K562 (cell line): ENCODE data around the gene GNAQ. TPM values are rescaled to one million over a fixed set of nuclear protein-coding genes. Genes with fewer than 3 reads are reported as not detected.

Experiments
- ATAC-seq: fragments of 200-7000 bp; cut with Tn5 transposase; 3 replicates; pipeline ENCODE4 v1.9.1; 2020; ENCODE audit warnings: moderate library complexity
- BruUV-seq: library from RNA; stranded (reverse); fragments of 400-500 nt; replicated peaks from 2 replicates; lab custom pipeline; 2021; lab: Mats Ljungman, UMichigan
- CTCF ChIA-PET: fragments of 300-600 bp; formaldehyde crosslinking; extraction: SDS; loops from one replicate; lab custom pipeline; 2021; ENCODE audit warnings: low intra/inter-chr PET ratio; lab: Yijun Ruan, JAX
- POLR2A ChIA-PET: fragments of 300-600, 350-650 bp; sonication (Branson Sonifier 250); formaldehyde crosslinking; extraction: SDS; loops from one replicate; lab custom pipeline; 2021; ENCODE audit warnings: antibody characterized with exemption, inconsistent platforms; lab: Yijun Ruan, JAX
- DNase-seq, 4 experiments: peaks; one replicate each; pipeline versions ENCODE4 v3.0.0 to v3.0.0-alpha.2; 2011 to 2018; ENCODE audit warnings: low spot score in 3 of 4, mixed read lengths in 3 of 4; ENCODE audit errors: extremely low read depth in 1 of 4
- FAIRE-seq: peaks from 2 replicates; lab custom pipeline; 2011; peaks lifted over from hg19 to GRCh38; lab: Jason Lieb, UNC
- H2AFZ ChIP-seq: 2 replicates; pipeline ENCODE4 v1.6.0; 2011; ENCODE audit warnings: low read depth, low read length, control low read depth, inconsistent platforms
- H3K27ac ChIP-seq: fragments of 200-600 bp; 3 replicates; pipeline ENCODE4 v1.8.0; 2011; ENCODE audit warnings: low read depth, mild to moderate bottlenecking, control low read depth, inconsistent platforms, low read length, moderate library complexity, mixed read lengths; ENCODE audit errors: extremely low read depth
- H3K27me3 ChIP-seq, 2 experiments: fragments of 300-600 bp in 1 of 2; 2 replicates in 1 of 2; 3 replicates in 1 of 2; pipeline versions ENCODE4 v1.6.0 to v1.8.0; 2011; ENCODE audit warnings: inconsistent platforms in 2 of 2, low read length in 2 of 2, mild to moderate bottlenecking in 1 of 2, mixed read lengths in 1 of 2, moderate library complexity in 1 of 2; ENCODE audit not compliant: control insufficient read depth in 2 of 2, insufficient read depth in 2 of 2
- H3K36me3 ChIP-seq: fragments of 300-600 bp; 3 replicates; pipeline ENCODE4 v1.8.0; 2011; ENCODE audit warnings: mild to moderate bottlenecking, low read length, inconsistent platforms; ENCODE audit not compliant: control insufficient read depth, insufficient read depth
- H3K4me1 ChIP-seq, 2 experiments: fragments of 200-600 bp in 1 of 2; replicated peaks in 1 of 2; 2 replicates in 1 of 2; 3 replicates in 1 of 2; pipeline versions ENCODE4 v1.5.1 to v1.8.0; 2011; ENCODE audit warnings: inconsistent platforms in 2 of 2, low read length in 2 of 2, mild to moderate bottlenecking in 1 of 2, mixed read lengths in 1 of 2, moderate library complexity in 1 of 2; ENCODE audit not compliant: control insufficient read depth in 2 of 2, insufficient read depth in 2 of 2
- H3K4me2 ChIP-seq: 2 replicates; pipeline ENCODE4 v1.6.1; 2011; ENCODE audit warnings: low read length, control low read depth, inconsistent platforms, mixed read lengths; ENCODE audit not compliant: insufficient read depth
- H3K4me3 ChIP-seq: fragments of 200-600 bp; sonication (generic), shearing (Covaris generic); 2 replicates; pipeline ENCODE4 v1.5.1; 2016; ENCODE audit warnings: control low read depth, inconsistent platforms
- H3K79me2 ChIP-seq: fragments of 200-600 bp; 3 replicates; pipeline ENCODE4 v1.8.0; 2011; ENCODE audit warnings: low read length, inconsistent platforms; ENCODE audit not compliant: control insufficient read depth, insufficient read depth
- H3K9ac ChIP-seq, 2 experiments: 2 replicates each; pipeline versions ENCODE4 v1.6.0 to v1.6.1; 2011; ENCODE audit warnings: low read depth in 2 of 2, low read length in 2 of 2, control low read depth in 1 of 2, inconsistent platforms in 1 of 2, mild to moderate bottlenecking in 1 of 2, mixed read lengths in 1 of 2; ENCODE audit not compliant: insufficient read depth in 1 of 2
- H3K9me1 ChIP-seq: one replicate; pipeline ENCODE4 v1.6.0; 2011; ENCODE audit warnings: inconsistent platforms, mild to moderate bottlenecking, low read length, moderate library complexity; ENCODE audit not compliant: control insufficient read depth, insufficient read depth
- H3K9me3 ChIP-seq: replicated peaks from 2 replicates; pipeline ENCODE4 v1.5.1; 2011; ENCODE audit warnings: low read depth, low read length, inconsistent platforms; ENCODE audit not compliant: control insufficient read depth, insufficient read depth
- H4K20me1 ChIP-seq: replicated peaks from 2 replicates; pipeline ENCODE4 v1.6.1; 2011; ENCODE audit warnings: low read length, inconsistent platforms, mixed read lengths; ENCODE audit not compliant: control insufficient read depth, insufficient read depth
- C11orf30 ChIP-seq: fragments of 450-650 bp; IDR thresholded peaks from 2 replicates; pipeline ENCODE4 v1.6.1; 2016; ENCODE audit warnings: low read depth, mild to moderate bottlenecking
- FOXM1 ChIP-seq, 2 experiments: fragments of 450-650 bp in 1 of 2; sonication (generic) in 1 of 2; formaldehyde crosslinking in 1 of 2; IDR thresholded peaks; 2 replicates each; pipeline versions ENCODE4 v1.6.1 to v1.9.0; 2017 to 2022; ENCODE audit warnings: low read depth in 2 of 2, mild to moderate bottlenecking in 2 of 2, missing genetic modification reagents in 1 of 2, moderate library complexity in 1 of 2
- IRF2 ChIP-seq: sonication (generic); formaldehyde crosslinking; IDR thresholded peaks from 2 replicates; pipeline ENCODE4 v1.8.1; 2022; ENCODE audit warnings: mild to moderate bottlenecking, missing genetic modification reagents
- MAFF ChIP-seq: IDR thresholded peaks from 2 replicates; pipeline ENCODE4 v1.6.1; 2012; ENCODE audit warnings: low read length, improper control_type of control experiment
- RFX5 ChIP-seq: IDR thresholded peaks from 2 replicates; pipeline ENCODE4 v1.6.1; 2011; ENCODE audit warnings: low read depth, mild to moderate bottlenecking, improper control_type of control experiment, low read length
- RFX7 ChIP-seq: fragments of 250-450 bp; sonication (Bioruptor Pico); IDR thresholded peaks from 2 replicates; pipeline ENCODE4 v1.5.1; 2021; ENCODE audit warnings: mild to moderate bottlenecking
- SMARCB1 ChIP-seq: IDR thresholded peaks from 2 replicates; pipeline ENCODE4 v1.6.1; 2011; ENCODE audit warnings: improper control_type of control experiment, low read depth; ENCODE audit not compliant: insufficient read length
- ZFX ChIP-seq: sonication (generic); formaldehyde crosslinking; IDR thresholded peaks from 2 replicates; pipeline ENCODE4 v1.8.0; 2022; ENCODE audit warnings: mild to moderate bottlenecking, missing genetic modification reagents, moderate library complexity
- ZNF121 ChIP-seq: sonication (generic); formaldehyde crosslinking; conservative IDR thresholded peaks from 2 replicates; pipeline ENCODE4 v1.8.0; 2022; ENCODE audit warnings: missing genetic modification reagents
- ZNF143 ChIP-seq: sonication (generic); formaldehyde crosslinking; IDR thresholded peaks from 2 replicates; pipeline ENCODE4 v1.9.0; 2022; ENCODE audit warnings: mild to moderate bottlenecking, missing genetic modification reagents
- ZNF316 ChIP-seq: fragments of 450-650 bp; IDR thresholded peaks from 2 replicates; pipeline ENCODE4 v1.6.1; 2016
- WGBS: fragments of 100-300 bp; shearing (Covaris generic); methylation state at CpG from one replicate; pipeline ENCODE4 v1.1.6; 2016; ENCODE audit warnings: low coverage, mixed read lengths; ENCODE audit not compliant: insufficient coverage; ENCODE audit errors: missing lambda C conversion rate; 5-methylcytosine and 5-hydroxymethylcytosine counted together
- in situ Hi-C: fragments of 300-500 bp; cut with MboI; formaldehyde crosslinking; loops from 4 replicates; pipeline ENCODE4 v1.15.0; 2018; ENCODE audit warnings: inconsistent platforms, mixed read lengths
- intact Hi-C: fragments of 100-400 bp; cut with micrococcal nuclease; formaldehyde crosslinking; loops from 2 replicates; pipeline ENCODE4 v1.14.2; 2022
- polyA plus RNA-seq, 8 experiments: library from polyadenylated mRNA; depleted of rRNA in 4 of 8; stranded (reverse) in 5 of 8; unstranded in 3 of 8; fragments of >200 nt; fragmentation: Nextera tagmentation in 2 of 8; fragmentation: Illumina TruSeq in 1 of 8; extraction: Ambion mirVana in 2 of 8; extraction: Trizol in 1 of 8; gene quantifications; 2 replicates each; pipeline versions ENCODE4 v1.2.1 to v1.2.3, GENCODE V29; 2011 to 2014; ENCODE audit warnings: inconsistent platforms in 1 of 8, missing spikeins in 1 of 8
- total RNA-seq, 7 experiments: library from RNA; depleted of rRNA in 6 of 7; stranded (reverse); fragments of >200 nt in 6 of 7; fragmentation: Illumina TruSeq in 2 of 7; extraction: Trizol in 2 of 7; gene quantifications; 2 replicates each; pipeline versions ENCODE4 v1.2.1 to v1.2.3, GENCODE V29; 2011 to 2021; ENCODE audit warnings: low replicate concordance in 1 of 7
- TF ChIP-seq, protein P1 (sequence below): IDR thresholded peaks from 2 replicates; pipeline ENCODE4 v1.6.1; 2011; ENCODE audit not compliant: insufficient read length; ENCODE audit errors: extremely low read depth

The GNAQ gene
- total and polyA plus RNA-seq, 9 of the 15 experiments (the other 6 are each of a cell fraction or from before 2014, with no cell fraction given), result 4.8 to 27.9 (median 17.5) TPM

DNA sequence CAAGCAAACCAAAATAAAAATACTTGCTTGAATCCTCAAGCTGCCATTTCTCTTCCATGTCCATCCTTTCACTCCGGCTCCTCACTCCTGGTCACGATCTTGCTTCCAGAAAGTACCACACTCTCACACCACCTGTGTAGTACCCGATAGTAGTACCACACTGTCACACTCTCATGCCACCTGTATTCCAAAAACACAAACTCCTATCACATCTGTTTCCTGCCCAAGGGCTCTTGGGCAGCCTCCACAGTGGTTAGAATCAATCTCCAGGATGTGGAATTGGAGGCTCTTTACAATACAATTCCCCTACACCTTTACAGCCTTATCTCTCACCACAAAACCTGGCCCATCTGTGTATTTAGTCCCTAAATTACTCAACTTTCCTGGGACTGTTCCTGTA lies 130.6 kb downstream of the GNAQ start (continued):
- TF ChIP-seq, protein P1, sequence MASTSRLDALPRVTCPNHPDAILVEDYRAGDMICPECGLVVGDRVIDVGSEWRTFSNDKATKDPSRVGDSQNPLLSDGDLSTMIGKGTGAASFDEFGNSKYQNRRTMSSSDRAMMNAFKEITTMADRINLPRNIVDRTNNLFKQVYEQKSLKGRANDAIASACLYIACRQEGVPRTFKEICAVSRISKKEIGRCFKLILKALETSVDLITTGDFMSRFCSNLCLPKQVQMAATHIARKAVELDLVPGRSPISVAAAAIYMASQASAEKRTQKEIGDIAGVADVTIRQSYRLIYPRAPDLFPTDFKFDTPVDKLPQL, result no peak
- TF ChIP-seq FOXM1 (IDR thresholded peaks at IDR 0.05; ENCODE audit: low read depth) (no peak), FOXM1 (CRISPR knock-in tag; IDR thresholded peaks at IDR 0.05; ENCODE audit: low read depth) (no peak), ZFX (CRISPR knock-in tag) (no peak), ZNF143 (CRISPR knock-in tag) (no peak), ZNF121 (no peak), IRF2 (CRISPR knock-in tag) (no peak), SMARCB1 (no peak), RFX5 (no peak)

DNA sequence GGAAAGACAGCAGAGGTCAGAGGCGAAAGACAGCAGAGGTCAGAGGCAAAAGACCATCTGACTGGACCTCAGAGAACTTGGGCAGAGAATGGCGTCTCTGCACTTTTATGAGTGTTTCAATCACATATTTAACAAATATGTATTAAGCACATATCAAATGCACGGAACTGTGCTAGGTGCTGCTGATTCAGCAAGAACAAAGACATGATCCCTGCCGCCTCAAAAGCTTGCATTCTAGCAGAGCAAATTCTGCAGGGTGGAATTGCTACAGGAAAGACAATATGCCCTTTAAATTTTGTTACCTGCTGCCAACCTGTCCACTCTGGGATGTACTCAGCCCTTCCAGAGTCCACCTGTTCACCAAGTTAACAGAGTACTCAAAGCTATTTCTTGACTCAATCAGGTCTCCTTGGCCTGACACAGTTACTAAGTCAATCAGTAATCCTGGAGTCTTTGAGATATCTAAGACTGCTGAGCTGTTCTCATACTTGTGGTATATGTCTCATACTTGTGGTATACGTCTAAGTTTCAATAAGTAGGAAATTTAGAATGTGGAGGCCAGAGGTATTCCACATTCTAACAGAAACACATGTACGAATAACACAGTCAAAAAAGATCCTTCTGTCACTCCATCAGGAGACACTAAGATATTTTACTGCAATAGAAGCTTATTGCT lies 131.8 kb downstream of the GNAQ start:
- Histone ChIP-seq H3K79me2 (peaks cover 71% of the 10 kb centered on the region), H3K9me1 (no peaks in the 10 kb centered on the region), H3K9ac (no peak overlapping the region), H3K9me3 (no peaks in the 10 kb centered on the region), H3K27me3 (no peaks in the 10 kb centered on the region), H3K4me2 (no peak overlapping the region), H3K27ac (no peak overlapping the region), H3K36me3 (peaks cover 16% of the 10 kb centered on the region; the same call in 2 of the 3 replicates), H4K20me1 (no peaks in the 10 kb centered on the region), H2AFZ (no peak overlapping the region), H3K4me1 (peaks cover 9 to 31% of the 10 kb centered on the region in 2 experiments), H3K4me3 (no peak overlapping the region)
- ChIA-PET POLR2A (interaction anchor here (0.8 to 1.2 kb wide), 2 partner anchors 13 to 130 kb away, joined by 3 read pairs; no protein-coding TSS in a partner anchor), CTCF (no interaction called here)
- FAIRE-seq (no peak), DNase-seq (no peak), ATAC-seq (no peak)
- in situ Hi-C loops, result no loop called here
- TF ChIP-seq ZNF316, result peak; percentile 47
- TF ChIP-seq RFX7, result no peak
- peak; percentile 31; the same call in 1 of the 2 replicates for TF ChIP-seq C11orf30
- peak; percentile 22; the same call in 1 of the 2 replicates for TF ChIP-seq MAFF
- BruUV-seq, result no TSS peak
- WGBS, result 77% methylated on average over 5 of the region's 6 CpGs
- intact Hi-C loops, result loop anchor here (5.0 to 10.0 kb wide), 2 partner anchors 42 to 135 kb away; partner anchors contain the start of gene GNAQ
